Measurements from ENCODE around the gene OSCAR. TPM values are rescaled to one million over a fixed set of nuclear protein-coding genes. Genes with fewer than 3 reads are reported as not detected.
A peak's percentile ranks its signal among the peaks of the same experiment; 100 is the strongest.

Gene OSCAR, protein sequence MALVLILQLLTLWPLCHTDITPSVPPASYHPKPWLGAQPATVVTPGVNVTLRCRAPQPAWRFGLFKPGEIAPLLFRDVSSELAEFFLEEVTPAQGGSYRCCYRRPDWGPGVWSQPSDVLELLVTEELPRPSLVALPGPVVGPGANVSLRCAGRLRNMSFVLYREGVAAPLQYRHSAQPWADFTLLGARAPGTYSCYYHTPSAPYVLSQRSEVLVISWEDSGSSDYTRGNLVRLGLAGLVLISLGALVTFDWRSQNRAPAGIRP
- total RNA-seq, result 1 to 10 TPM; 1.1 to 2.3 TPM

DNA sequence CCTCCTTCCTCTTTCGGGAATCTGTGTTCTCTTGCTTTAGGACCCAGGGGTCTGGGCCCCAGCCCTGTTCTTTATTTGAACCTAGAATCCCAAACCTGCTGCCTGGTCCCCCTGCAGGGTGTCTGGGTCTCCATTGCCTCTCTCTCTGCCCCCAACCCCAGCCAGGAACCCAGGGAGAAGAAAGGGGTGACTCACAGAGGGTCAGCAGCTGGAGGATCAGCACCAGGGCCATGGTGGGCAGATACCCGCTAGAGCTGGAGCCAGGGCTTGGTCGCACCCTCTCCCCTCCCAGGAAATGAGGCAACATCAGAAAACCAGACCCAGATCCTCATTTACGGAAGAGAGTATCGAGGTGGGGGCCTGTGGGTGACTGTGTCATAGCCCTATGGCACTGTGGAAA, at the start of gene OSCAR:
Gene OSCAR (minus strand): TSS at position 243 of the 400 bp plus-strand sequence. CDS start 11 bp downstream, at position 232.
- peak within 1 kb of the TSS; percentile 70 for H3K27ac Mint-ChIP-seq
- ATAC-seq (replicated peaks in 1 of 2) (no peak), DNase-seq (no peak)

DNA sequence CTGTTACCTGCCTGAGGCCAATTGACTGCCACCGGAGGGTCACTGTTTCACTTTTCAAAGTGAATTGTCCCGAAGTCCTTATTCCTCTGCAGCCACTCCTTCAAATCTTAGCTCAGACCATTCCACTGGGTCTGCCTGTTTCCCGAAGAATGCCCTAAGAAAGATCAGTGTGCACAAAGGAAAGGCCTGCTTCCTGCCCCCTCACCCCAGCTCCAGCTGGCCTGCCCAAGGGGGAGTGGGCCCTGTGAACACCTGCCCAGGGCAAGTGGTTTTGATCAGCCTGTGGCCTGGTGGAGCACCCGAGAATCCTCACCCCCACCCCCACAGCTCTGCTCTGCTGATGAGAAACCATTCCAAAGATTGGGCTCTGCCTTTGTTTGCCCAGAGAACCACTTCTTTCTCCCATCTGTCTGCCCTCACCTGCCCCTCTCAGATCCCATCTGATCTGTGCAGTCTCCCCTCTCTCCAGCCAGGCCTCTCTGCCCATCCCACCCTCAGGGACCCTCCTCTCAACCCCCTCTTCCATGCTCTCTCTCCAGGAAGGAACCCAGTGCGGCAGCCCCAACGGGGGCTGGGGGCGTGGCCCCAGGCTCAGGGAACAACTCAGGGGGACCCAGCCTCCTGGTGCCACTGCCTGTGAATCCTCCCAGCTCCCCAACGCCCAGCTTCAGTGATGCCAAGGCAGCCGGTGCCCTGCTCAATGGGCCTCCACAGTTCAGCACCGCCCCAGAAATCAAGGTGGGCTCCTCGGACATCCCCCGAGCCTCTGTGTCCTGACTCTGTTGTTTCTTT, 48.6 kb upstream of the OSCAR start:
- ATAC-seq (replicated peaks in 1 of 2) (no peak), DNase-seq (no peak)
- H3K4me1 Mint-ChIP-seq (ENCODE audit: low read depth), result peaks cover 5% of the 10 kb centered on the region
- no peak overlapping the region for H3K27ac Mint-ChIP-seq
- no peaks in the 10 kb centered on the region for H3K27me3 Mint-ChIP-seq (ENCODE audit: low read depth)
- no peaks in the 10 kb centered on the region for H3K9me3 Mint-ChIP-seq
- peaks cover 0 to 30% of the 10 kb centered on the region in 2 donors for H3K36me3 Mint-ChIP-seq (ENCODE audit: insufficient read depth in 2 of 2)
- no peak overlapping the region for H3K4me3 Mint-ChIP-seq

More for the DNA sequence above, at the start of gene OSCAR:
- H3K36me3 Mint-ChIP-seq (ENCODE audit: insufficient read depth in 2 of 2), result peaks cover 3 to 5% of the 10 kb centered on the region in 2 donors
- no peaks in the 10 kb centered on the region for H3K9me3 Mint-ChIP-seq
- peaks cover 12% of the 10 kb centered on the region for H3K27me3 Mint-ChIP-seq (ENCODE audit: low read depth)
- H3K4me3 Mint-ChIP-seq, result peak within 1 kb of the TSS; percentile 64 to 99
- peaks cover 46% of the 10 kb centered on the region for H3K4me1 Mint-ChIP-seq (ENCODE audit: low read depth)

DNA sequence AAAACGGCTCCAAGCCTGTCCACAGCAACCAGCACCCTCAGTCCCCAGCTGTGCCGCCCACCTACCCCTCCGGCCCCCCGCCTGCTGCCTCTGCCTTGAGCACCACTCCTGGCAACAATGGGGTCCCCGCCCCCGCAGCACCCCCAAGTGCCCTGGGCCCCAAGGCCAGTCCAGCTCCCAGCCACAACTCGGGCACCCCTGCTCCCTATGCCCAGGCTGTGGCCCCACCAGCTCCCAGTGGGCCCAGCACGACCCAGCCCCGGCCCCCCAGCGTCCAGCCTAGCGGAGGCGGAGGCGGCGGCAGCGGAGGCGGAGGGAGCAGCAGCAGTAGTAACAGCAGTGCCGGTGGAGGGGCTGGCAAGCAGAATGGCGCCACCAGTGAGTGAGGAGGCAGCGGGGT, 47.6 kb upstream of the OSCAR start:
- H3K27me3 Mint-ChIP-seq (ENCODE audit: low read depth), result no peaks in the 10 kb centered on the region

DNA sequence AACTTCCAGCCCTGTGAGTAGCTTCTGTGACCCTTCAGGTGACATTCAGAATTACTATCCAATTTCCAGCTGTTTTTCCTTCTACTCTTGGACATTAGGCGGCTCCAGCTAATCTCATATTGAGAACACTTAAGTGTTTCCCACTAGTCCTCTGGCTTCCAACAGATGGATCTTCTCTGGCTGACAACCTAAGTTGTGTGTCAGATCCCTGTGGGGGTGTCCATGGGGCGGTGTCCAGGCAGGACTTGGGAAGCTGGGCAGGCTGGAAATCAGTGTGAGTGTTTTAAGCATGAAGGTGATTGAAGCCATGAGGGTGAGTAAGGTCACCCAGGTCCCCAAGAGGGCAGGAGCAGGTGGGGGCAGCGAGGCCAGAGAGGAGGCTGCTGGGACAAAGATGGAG, 47.1 kb upstream of the OSCAR start:
- Mint-ChIP-seq H3K4me3 (no peak overlapping the region), H3K27ac (no peak overlapping the region), H3K9me3 (no peaks in the 10 kb centered on the region), H3K36me3 (ENCODE audit: insufficient read depth in 2 of 2) (peaks cover under 1 to 33% of the 10 kb centered on the region in 2 donors), H3K27me3 (ENCODE audit: low read depth) (no peaks in the 10 kb centered on the region), H3K4me1 (ENCODE audit: low read depth) (peaks cover 5% of the 10 kb centered on the region)
- ATAC-seq (replicated peaks in 1 of 2) (no peak), DNase-seq (no peak)

More for the DNA sequence above, 47.6 kb upstream of the OSCAR start:
- ATAC-seq (replicated peaks in 1 of 2) (no peak), DNase-seq (no peak)
- H3K9me3 Mint-ChIP-seq, result no peaks in the 10 kb centered on the region
- H3K36me3 Mint-ChIP-seq (ENCODE audit: insufficient read depth in 2 of 2), result peaks cover 0 to 32% of the 10 kb centered on the region in 2 donors
- H3K4me1 Mint-ChIP-seq (ENCODE audit: low read depth), result peaks cover 5% of the 10 kb centered on the region
- no peak overlapping the region for H3K27ac Mint-ChIP-seq
- H3K4me3 Mint-ChIP-seq, result no peak overlapping the region

DNA sequence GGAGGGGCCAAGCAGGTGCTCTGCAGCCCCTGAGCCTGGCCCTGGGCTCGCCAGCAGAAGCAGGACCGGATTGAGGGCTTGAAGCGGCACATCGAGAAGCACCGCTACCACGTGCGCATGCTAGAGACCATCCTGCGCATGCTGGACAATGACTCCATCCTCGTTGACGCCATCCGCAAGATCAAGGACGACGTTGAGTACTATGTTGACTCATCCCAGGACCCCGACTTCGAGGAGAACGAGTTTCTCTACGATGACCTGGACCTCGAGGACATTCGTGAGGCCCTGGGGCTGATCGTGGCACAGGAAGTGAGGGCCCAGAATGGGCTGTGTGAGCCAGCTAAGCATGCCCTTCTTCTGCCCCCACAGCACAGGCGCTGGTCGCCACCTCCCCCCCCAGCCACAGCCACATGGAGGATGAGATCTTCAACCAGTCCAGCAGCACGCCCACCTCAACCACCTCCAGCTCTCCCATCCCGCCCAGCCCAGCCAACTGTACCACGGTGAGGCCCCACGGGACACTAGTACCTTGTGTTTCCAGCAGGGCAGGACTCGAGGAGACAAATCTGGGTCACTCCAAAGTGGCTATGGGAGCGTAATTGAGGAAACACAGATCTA, 45.0 kb upstream of the OSCAR start:
- no peak overlapping the region for H3K27ac Mint-ChIP-seq
- no peak overlapping the region for H3K4me3 Mint-ChIP-seq
- H3K27me3 Mint-ChIP-seq (ENCODE audit: low read depth), result no peaks in the 10 kb centered on the region
- DNase-seq, result no peak
- H3K36me3 Mint-ChIP-seq (ENCODE audit: insufficient read depth in 2 of 2), result peaks cover 4 to 32% of the 10 kb centered on the region in 2 donors
- H3K4me1 Mint-ChIP-seq (ENCODE audit: low read depth), result peaks cover 15% of the 10 kb centered on the region
- ATAC-seq (replicated peaks in 1 of 2), result peak in 1 of 2 donors; percentile 16
- no peaks in the 10 kb centered on the region for H3K9me3 Mint-ChIP-seq

DNA sequence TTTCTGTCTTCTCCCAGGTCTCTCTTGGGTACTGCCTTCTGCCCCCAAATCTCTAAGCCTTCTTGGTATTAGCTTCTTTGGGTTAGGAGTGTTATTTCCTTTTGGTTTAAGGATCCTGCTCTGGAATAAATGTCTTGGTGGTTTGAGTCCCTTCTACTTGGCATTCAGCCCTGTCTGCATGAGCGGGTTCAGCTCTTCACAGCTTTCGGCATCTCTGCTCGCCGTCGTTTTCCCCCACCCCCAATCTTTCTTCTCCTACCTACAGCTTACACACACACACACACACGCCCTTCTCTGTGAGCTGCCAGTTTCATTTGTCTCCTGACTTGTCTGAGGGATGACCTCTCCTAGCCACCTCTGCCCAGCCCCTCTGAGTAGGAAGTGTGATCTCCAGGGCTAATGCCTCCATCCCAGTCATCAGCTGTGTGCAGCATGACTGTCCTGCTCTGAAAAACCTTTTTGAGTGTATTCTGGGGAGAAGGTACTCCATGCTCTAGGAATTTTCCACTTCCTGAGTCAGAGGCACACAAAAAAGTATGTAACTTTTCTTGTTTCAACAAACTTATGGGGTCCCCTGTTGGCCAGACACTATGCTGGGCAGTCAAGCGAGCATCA, 41.7 kb upstream of the OSCAR start:
- H3K9me3 Mint-ChIP-seq, result no peaks in the 10 kb centered on the region
- H3K4me1 Mint-ChIP-seq (ENCODE audit: low read depth), result peaks cover 38% of the 10 kb centered on the region
- H3K36me3 Mint-ChIP-seq (ENCODE audit: insufficient read depth in 2 of 2), result peaks cover 8 to 31% of the 10 kb centered on the region in 2 donors
- no peak overlapping the region for H3K4me3 Mint-ChIP-seq
- H3K27me3 Mint-ChIP-seq (ENCODE audit: low read depth), result no peaks in the 10 kb centered on the region
- ATAC-seq (replicated peaks in 1 of 2) (no peak), DNase-seq (no peak)
- peak overlapping the region; percentile 34 for H3K27ac Mint-ChIP-seq

DNA sequence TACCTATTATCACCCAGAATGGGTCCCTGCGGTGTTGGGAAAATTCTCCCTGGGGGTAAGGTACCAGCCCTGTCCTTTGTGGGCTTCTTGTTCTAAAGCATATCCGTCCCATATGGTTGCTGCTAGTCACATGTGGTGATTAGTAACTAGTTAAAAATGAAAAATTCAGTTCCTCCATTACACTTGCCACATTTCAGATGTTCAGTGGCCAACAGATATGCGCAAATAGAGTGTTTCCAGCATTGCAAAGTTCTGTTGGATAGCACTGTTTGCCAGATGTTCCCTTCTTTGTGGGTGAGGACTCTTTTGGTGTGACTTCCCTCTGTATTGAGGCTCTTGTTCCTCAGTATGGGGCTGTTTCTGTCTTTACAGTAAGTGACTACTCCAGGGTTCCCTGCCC, 40.8 kb upstream of the OSCAR start:
- ATAC-seq (replicated peaks in 1 of 2) (no peak), DNase-seq (no peak)
- Mint-ChIP-seq H3K27ac (no peak overlapping the region), H3K4me3 (no peak overlapping the region), H3K27me3 (ENCODE audit: low read depth) (no peaks in the 10 kb centered on the region), H3K36me3 (ENCODE audit: insufficient read depth in 2 of 2) (peaks cover 8 to 26% of the 10 kb centered on the region in 2 donors), H3K9me3 (no peaks in the 10 kb centered on the region), H3K4me1 (ENCODE audit: low read depth) (peaks cover 44% of the 10 kb centered on the region)

DNA sequence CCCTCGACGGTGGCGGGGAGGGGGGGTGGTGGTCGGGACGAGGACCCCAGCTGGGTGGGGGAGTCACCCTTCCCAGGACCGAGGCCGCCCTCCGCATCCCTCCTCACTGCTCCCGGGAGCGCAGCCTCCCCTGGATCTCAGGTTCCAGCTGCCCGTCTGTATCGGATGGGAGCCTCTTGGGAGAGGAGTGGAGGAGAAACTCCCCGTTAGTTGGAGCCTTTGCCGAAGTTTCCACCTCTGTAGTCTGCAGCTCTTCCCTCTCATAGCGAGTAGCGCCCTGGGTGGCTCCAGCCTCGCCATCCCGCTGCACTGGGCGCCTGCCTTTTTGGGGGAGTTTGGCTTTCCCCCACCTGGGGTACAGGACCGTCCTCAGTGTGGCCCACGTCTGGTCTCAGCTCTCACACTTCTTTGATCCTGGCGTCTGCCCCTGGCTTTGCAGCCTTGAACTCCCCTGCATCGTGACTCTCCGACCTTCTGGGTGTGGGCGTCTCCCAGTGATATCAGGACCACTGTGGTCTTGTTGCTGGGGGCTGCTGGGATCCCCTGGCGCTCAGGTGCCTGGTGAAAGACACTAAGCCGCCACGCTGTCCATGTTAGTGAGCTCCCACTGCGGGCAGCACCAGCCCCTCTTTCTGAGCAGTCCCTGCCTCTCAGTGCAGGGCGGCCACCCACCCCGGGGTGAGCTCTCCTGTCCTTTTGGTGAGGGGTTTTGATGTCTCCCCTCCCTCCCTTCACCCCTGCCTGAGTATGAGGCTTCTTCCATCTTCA, 38.1 kb upstream of the OSCAR start:
- Mint-ChIP-seq H3K4me1 (ENCODE audit: low read depth) (peaks cover 50% of the 10 kb centered on the region), H3K27me3 (ENCODE audit: low read depth) (no peaks in the 10 kb centered on the region), H3K27ac (peak overlapping the region; percentile 95), H3K4me3 (peak overlapping the region; percentile 97), H3K36me3 (ENCODE audit: insufficient read depth in 2 of 2) (peaks cover 8 to 13% of the 10 kb centered on the region in 2 donors), H3K9me3 (no peaks in the 10 kb centered on the region)
- DNase-seq, result peak in 1 of 2 donors; percentile 50
- ATAC-seq (replicated peaks in 1 of 2), result no peak

DNA sequence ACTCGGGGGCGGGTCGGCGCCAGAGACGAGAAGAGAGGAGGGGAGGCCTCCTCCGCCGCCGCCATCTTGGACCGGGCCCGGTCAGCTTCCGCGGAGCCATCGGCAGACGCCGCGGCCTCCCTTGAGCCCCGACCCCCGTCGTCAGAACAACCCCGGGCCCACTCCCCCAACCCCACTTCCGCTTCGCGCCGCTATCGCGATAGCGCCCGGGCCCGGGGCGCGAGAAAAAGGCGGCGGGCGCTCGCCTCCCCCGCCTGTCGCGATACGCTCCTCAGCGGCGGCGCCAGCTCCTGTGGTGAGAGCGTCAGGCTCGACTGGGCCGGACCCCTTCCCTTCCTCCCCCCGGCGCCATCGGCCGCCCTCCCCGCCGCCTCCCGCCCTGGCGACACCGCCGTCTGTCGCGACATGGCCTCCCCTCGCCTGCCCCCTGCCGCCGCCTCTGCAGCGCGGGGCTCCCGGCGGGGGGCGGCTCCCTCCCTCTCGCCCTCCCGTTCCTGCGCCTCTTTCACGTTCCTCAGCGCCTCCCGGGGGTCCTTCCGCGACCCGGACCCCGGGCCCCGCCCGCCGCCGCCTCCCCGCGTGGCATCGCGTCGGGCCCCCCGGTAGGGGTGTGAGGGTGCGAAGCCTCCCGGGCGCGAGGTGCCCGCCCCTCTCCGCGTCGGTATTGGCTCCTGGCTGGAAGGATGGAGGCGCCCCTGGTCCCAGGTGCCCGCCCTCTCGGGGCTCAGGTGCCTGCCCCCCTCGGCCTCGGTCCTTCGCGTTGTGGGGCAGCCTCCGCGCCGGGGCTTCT, 37.3 kb upstream of the OSCAR start, which contains the start of gene CNOT3:
Gene CNOT3 (plus strand): TSS at position 64 of the 790 bp plus-strand sequence. CDS start 5,217 bp downstream, outside the sequence.
- DNase-seq, result peak; percentile 37 to 39
- ATAC-seq (replicated peaks in 1 of 2), result no peak
- Mint-ChIP-seq H3K27ac (peak within 1 kb of the TSS; percentile 95), H3K9me3 (no peaks in the 10 kb centered on the region), H3K36me3 (ENCODE audit: insufficient read depth in 2 of 2) (peaks cover 8% of the 10 kb centered on the region in 2 donors), H3K4me3 (peak within 1 kb of the TSS; percentile 97), H3K27me3 (ENCODE audit: low read depth) (no peaks in the 10 kb centered on the region), H3K4me1 (ENCODE audit: low read depth) (peaks cover 45% of the 10 kb centered on the region)

DNA sequence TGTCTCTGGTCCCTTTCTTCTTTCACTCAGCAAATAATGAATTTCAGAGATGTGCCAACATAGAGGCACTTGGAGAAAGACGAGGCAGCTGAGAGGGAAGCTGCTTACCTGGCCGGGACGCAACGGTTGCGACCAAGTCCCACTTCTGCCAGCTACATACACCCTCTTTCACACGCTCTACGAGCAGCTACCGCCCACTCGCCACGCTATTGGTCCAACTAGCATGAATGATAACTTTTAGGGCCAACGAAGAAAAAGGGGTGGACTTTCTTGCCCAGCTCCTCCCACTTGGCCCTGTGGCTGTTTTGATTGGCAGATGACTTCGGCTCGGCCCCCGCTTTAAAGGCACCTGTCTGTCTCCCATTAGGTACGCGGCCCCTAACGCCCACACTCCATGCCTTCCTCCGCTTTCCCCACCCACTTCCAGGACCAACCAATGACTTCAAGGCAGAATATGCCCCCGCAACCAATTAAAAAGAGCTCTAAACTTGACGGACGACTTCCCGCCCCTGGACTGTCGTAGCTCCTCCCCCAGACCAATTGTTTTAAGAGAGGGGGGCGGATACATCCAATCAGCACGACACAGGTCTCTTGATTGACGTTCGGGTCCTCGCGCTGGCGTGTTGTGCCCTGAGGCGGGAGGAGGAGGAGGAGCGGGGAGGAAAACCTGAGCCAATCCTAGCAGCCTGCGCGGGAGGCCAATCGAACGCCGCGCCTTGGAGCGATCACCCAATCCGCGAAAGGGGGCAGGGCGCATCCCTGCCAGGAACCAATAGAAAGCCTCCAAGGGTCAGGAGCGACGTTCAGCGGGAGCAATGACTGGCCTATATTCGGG, 36.5 kb upstream of the OSCAR start:
- ATAC-seq (replicated peaks in 1 of 2) (peak; percentile 86), DNase-seq (peak; percentile 97 to 99)
- Mint-ChIP-seq H3K36me3 (ENCODE audit: insufficient read depth in 2 of 2) (peaks cover 6 to 7% of the 10 kb centered on the region in 2 donors), H3K27ac (peak overlapping the region; percentile 71), H3K27me3 (ENCODE audit: low read depth) (no peaks in the 10 kb centered on the region), H3K4me1 (ENCODE audit: low read depth) (peaks cover 44% of the 10 kb centered on the region), H3K9me3 (no peaks in the 10 kb centered on the region), H3K4me3 (peak overlapping the region; percentile 90 to 97)

Measured in activated T-cell treated with anti-CD3 and anti-CD28 coated beads, Interleukin-2, amount 50 U/mL, for 72 hours (primary cell).